Left renal cortex interstitium (tissue), 4 donors: Measurements from ENCODE around the gene PLK1. TPM values are rescaled to one million over a fixed set of nuclear protein-coding genes. Genes with fewer than 3 reads are reported as not detected.

Source experiments
- polyA plus RNA-seq, 4 donors: library from polyadenylated mRNA; unstranded; fragments of 120-200 nt; gene quantifications; one replicate each; pipeline ENCODE4 v1.2.1, GENCODE V29; 2013; ENCODE audit not compliant: insufficient read length in 4 of 4

Gene PLK1
- polyA plus RNA-seq, 4 donors = 24.4 to 29.9 (median 26.1) TPM

Other genes starting within 250 kb of the PLK1 start
- 10 to 100 TPM; 21.7 to 42.4 (median 30.9) TPM for gene COG7, start 225.7 kb upstream of the PLK1 start, polyA plus RNA-seq
- gene GGA2, start 168.4 kb upstream of the PLK1 start, polyA plus RNA-seq = 100 to 1,000 TPM; 110 to 158 (median 140) TPM
- 10 to 100 TPM; 28.2 to 33.2 (median 30.2) TPM for gene EARS2, start 121.5 kb upstream of the PLK1 start, polyA plus RNA-seq
- 10 to 100 TPM; 66.7 to 80.8 (median 74.6) TPM for gene UBFD1, start 121.2 kb upstream of the PLK1 start, polyA plus RNA-seq
- gene NDUFAB1, start 82.6 kb upstream of the PLK1 start, polyA plus RNA-seq = 100 to 1,000 TPM in 2 of 4 donors, 10 to 100 TPM in 2; 88.4 to 106 (median 98.1) TPM
- 10 to 100 TPM; 17.5 to 22.3 (median 20.4) TPM for gene PALB2, start 37.6 kb upstream of the PLK1 start, polyA plus RNA-seq
- 10 to 100 TPM; 55.9 to 71.1 (median 64.8) TPM for gene DCTN5, start 37.4 kb upstream of the PLK1 start, polyA plus RNA-seq
- gene ERN2, start 34.3 kb downstream of the PLK1 start, polyA plus RNA-seq = 1 to 10 TPM in 1 of 4 donors, under 1 TPM in 3; 0.51 to 1.1 (median 0.77) TPM
- 1 to 10 TPM in 2 of 4 donors, under 1 TPM in 2; 0.56 to 1.8 (median 1.2) TPM for gene CHP2, start 76.1 kb downstream of the PLK1 start, polyA plus RNA-seq
- gene PRKCB, start 157.1 kb downstream of the PLK1 start, polyA plus RNA-seq = 1 to 10 TPM; 3.8 to 5.1 (median 4.7) TPM